ENCODE measurements around the gene CLDN1. TPM values are rescaled to one million over a fixed set of nuclear protein-coding genes. Genes with fewer than 3 reads are reported as not detected.

Gene CLDN1
- total RNA-seq, 1 experiment from 2014 or later, result 115 TPM

GRCh38 chr3:190336516-190337189, 14.4 kb upstream of the CLDN1 start:
- DNase-seq (ENCODE audit: extremely low read depth, low read depth), result no peak

GRCh38 chr3:190333961-190334360, 11.7 kb upstream of the CLDN1 start:
- DNase-seq (ENCODE audit: extremely low read depth, low read depth), result no peak

- DNase-seq (ENCODE audit: extremely low read depth, low read depth), result no peak
Measured at GRCh38 chr3:190330936-190331734, 8.9 kb upstream of the CLDN1 start.

- DNase-seq (ENCODE audit: extremely low read depth, low read depth), result no peak
Measured at GRCh38 chr3:190326930-190327329, 4.7 kb upstream of the CLDN1 start.

GRCh38 chr3:190326361-190326760, 4.1 kb upstream of the CLDN1 start:
- no peak for DNase-seq (ENCODE audit: extremely low read depth, low read depth)

- DNase-seq (ENCODE audit: extremely low read depth, low read depth), result no peak
Measured at GRCh38 chr3:190325923-190326322, 3.7 kb upstream of the CLDN1 start.

GRCh38 chr3:190323246-190323626, 990 bp upstream of the CLDN1 start:
- DNase-seq (ENCODE audit: extremely low read depth, low read depth), result no peak

GRCh38 chr3:190322604-190323245, 479 bp upstream of the CLDN1 start:
- DNase-seq (ENCODE audit: extremely low read depth, low read depth), result no peak

- peak; percentile 28 for DNase-seq (ENCODE audit: extremely low read depth, low read depth)
Measured at GRCh38 chr3:190320594-190321362, 1.5 kb downstream of the CLDN1 start.

GRCh38 chr3:190319660-190320059, 2.6 kb downstream of the CLDN1 start:
- DNase-seq (ENCODE audit: extremely low read depth, low read depth), result no peak

GRCh38 chr3:190318666-190319065, 3.6 kb downstream of the CLDN1 start:
- DNase-seq (ENCODE audit: extremely low read depth, low read depth), result no peak

GRCh38 chr3:190314741-190315140, 7.5 kb downstream of the CLDN1 start:
- DNase-seq (ENCODE audit: extremely low read depth, low read depth), result no peak

- DNase-seq (ENCODE audit: extremely low read depth, low read depth), result no peak
Measured at GRCh38 chr3:190309414-190309813, 12.8 kb downstream of the CLDN1 start.

- DNase-seq (ENCODE audit: extremely low read depth, low read depth), result no peak
Measured at GRCh38 chr3:190308154-190308553, 14.1 kb downstream of the CLDN1 start.

- no peak for DNase-seq (ENCODE audit: extremely low read depth, low read depth)
Measured at GRCh38 chr3:190307164-190307545, 15.1 kb downstream of the CLDN1 start.

- DNase-seq (ENCODE audit: extremely low read depth, low read depth), result peak; percentile 56
Measured at GRCh38 chr3:190306513-190307163, 15.6 kb downstream of the CLDN1 start.

- DNase-seq (ENCODE audit: extremely low read depth, low read depth), result no peak
Measured at GRCh38 chr3:190306026-190306425, 16.2 kb downstream of the CLDN1 start.

GRCh38 chr3:190305406-190305805, 16.8 kb downstream of the CLDN1 start:
- DNase-seq (ENCODE audit: extremely low read depth, low read depth), result no peak

- DNase-seq (ENCODE audit: extremely low read depth, low read depth), result no peak
Measured at GRCh38 chr3:190303884-190304283, 18.4 kb downstream of the CLDN1 start.

- no peak for DNase-seq (ENCODE audit: extremely low read depth, low read depth)
Measured at GRCh38 chr3:190302212-190302867, 19.9 kb downstream of the CLDN1 start.
